NCI-H510A (cell line): Measurements from ENCODE around the gene COL6A6.
"Not testable (repeated sequence)": the region's sequence is repeated elsewhere in the genome, so short reads cannot be mapped to it uniquely, and the experiment has no call there.

Source experiments
- DNase-seq: peaks from one replicate; lab custom pipeline; 2025; lab: John Stamatoyannopoulos, UW

The COL6A6 gene

DNA sequence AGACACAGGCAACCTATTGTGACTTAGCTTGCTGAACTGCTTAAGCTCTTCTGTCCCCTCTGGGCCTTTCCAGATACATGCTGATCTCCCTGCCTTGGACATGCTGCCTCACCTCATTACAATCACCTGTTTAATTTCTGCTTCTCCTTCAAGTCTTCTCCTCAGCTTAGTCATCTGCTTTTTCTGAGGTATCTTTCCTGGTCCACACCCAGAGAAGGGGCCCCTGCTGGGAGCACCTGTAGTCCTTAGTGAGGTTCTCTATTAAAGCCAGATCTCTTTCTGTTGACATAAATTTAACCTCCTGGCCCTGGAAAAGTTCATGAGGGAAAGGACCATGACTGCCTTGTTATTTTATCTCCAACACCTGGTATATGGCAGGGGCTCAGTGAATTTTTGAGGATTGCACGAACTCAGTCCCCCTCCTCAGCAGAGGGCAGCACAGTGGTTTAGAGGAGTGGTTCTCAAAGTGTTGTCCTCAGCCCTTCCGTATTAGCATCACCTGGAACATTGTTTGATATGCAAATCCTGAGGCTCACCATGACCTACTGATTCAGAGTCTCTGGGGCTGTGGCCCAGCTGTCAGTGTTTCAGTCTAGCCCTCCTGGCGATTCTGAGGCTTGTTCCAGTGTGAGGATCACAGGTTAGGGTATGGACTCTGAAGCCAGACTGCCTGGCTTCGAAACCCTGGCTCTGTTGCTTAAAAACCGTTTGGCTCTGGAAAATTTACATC is 12.7 kb downstream of the COL6A6 start:
- no peak for DNase-seq

GRCh38 chr3:130533247-130533646 is 16.3 kb downstream of the COL6A6 start:
- no peak for DNase-seq

- no peak for DNase-seq
These were observed 20.8 kb downstream of the COL6A6 start for GRCh38 chr3:130537673-130538304.

- no peak for DNase-seq
These were observed 22.0 kb downstream of the COL6A6 start for GRCh38 chr3:130539005-130539404.

GRCh38 chr3:130543322-130543721 is 26.3 kb downstream of the COL6A6 start:
- no peak for DNase-seq

DNA sequence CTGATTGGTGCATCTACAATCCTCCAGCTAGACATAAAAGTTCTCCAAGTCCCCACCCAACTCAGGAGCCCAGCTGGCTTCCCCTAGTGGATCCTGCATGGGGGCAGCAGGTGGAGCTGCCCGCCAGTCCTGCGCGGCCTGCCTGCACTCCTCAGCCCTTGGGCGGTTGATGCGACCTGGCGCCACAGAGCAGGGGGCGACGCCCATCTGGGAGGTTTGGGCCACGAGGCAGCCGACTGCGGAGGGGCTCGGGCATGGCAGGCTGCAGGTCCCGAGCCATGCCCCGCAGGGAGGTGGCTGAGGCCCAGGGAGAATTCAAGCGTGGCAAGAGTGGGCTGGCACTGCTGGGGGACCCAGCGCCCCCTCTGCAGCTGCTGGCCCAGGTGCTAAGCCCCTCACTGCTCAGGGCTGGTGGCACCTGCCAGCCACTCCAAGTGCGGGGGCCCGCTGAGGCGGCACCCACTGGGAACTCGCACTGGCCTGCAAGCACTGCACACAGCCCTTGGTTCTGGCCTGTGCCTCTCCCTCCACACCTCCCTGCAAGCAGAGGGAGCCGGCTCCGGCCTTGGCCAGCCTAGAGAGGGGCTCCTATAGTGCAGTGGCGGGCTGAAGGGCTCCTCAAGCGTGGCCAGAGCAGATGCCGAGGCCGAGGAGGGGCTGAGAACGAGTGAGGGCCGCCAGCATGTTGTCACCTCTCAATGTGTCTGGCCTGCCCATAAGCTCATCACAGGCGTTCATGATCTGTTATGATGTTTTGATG is 30.1 kb downstream of the COL6A6 start:
- DNase-seq = no peak

DNA sequence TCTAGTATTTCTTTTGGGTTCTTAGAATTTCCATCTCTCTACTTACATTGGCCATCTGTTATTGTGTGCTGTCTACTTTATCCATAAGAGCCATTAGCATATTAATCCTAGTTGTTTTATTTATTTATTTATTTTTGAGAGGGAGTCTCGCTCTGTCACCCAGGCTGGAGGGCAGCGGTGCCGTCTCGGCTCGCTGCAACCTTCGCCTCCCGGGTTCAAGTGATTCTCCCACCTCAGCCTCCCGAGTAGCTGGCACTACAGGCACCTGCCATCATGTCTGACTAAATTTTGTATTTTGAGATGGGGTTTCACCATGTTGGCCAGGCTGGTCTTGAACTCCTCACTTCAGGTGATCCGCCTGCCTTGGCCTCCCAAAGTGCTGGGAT is 30.7 kb downstream of the COL6A6 start:
- DNase-seq = not testable (repeated sequence)

GRCh38 chr3:130548356-130548755 is 31.4 kb downstream of the COL6A6 start:
- DNase-seq = no peak

DNA sequence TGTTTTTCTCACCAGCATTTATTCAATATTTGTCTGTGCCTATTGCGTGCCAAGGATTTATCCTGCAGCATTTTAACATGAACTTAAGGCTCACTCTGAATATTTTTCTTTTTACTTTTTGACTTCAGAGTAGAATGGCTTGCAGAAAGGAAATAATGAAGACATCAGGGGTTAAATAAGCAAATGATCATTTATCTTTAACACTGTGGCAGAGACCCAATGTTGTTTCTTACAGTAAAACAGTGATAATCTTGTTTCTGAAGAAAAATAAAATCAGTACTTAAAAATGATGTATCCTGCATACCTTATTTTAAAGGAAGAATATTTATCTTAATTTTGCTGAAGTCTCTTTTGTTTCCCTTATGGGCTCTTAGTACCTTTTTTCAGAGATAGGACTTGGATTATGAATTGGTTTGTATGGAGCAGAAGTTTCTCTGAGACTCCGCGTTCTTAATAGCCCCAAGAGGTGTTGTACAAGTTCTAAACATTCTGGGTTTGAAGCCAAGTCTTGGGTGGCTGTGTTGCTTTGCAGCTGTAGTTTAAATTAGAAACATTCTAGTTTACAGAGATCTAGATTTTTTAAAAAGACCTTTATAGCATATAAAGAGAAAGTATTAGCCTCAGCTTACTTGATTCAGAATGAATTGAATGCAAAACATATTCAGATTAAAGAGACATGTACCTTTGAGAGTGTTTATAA is 40.5 kb downstream of the COL6A6 start:
- no peak for DNase-seq

DNA sequence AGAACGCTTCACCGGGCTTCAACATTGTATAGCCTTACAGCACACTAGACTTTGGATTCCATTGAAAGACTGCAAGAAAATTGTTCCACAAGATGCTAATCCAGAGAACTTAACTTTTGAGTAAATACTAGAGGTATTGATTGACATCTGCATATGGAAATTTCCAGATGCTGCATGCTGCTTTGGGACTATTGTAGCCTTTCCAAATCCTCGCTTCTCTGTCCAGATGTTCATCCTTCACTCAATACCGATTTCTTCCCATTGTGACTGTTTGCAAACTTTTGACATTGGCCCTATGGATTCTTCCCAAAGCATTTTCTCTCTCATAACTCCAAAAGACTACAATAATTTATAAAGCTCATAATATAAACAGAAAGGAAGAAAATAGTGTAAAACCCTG is 41.4 kb downstream of the COL6A6 start:
- no peak for DNase-seq

DNA sequence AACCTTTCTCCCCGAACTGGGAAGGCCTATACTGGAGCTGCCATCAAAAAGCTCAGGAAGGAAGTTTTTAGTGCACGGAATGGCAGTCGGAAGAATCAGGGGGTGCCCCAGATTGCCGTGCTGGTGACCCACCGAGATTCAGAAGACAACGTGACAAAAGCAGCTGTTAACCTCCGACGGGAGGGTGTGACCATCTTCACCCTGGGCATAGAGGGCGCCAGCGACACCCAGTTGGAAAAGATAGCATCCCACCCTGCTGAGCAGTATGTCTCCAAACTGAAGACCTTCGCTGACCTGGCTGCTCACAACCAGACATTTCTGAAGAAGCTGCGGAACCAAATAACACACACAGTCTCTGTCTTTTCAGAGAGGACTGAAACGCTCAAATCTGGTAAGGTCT is 48.2 kb downstream of the COL6A6 start:
- no peak for DNase-seq
